ENCODE data around the gene S100A6. TPM values are rescaled to one million over a fixed set of nuclear protein-coding genes. Genes with fewer than 3 reads are reported as not detected.

Gene S100A6
- total RNA-seq, 1 experiment from 2014 or later: 106 TPM

DNA sequence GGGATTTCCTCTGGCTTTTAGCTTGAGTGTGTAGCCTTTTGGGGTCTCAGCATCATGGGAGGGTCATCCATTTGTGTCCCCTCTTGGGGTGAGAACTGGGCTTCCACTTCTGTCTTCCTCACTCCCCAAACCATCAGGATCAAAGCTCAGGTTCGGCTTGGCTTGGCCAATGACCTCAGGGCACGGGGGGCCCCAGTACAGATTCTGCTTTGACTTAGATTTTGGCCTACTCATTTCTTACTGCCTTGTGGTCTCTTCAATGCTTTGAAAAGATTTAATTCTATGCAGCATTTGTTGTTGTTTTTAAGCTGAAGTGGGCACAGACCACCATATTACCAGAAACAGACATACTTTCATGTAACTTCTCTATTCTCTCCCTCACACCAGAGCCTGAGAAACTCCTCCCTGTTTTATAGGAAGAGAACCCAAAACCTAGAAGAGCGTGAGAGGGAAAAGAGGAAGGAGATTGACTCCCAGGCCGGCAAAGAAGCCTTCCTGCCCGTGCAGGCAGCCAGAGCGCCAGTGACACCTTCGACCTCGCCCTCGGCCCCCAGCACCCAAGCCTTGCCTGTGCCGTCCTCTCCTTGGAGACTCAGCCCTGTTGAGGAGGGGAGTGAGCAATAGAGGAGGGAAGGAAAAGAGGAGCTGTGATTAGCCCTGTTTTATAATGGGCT lies 15.2 kb upstream of the S100A6 start:
- BruUV-seq (replicated peaks): no TSS peak

GRCh38 chr1:153550398-153550758 lies 14.6 kb upstream of the S100A6 start:
- intact Hi-C loops (cut with micrococcal nuclease; ENCODE audit: unreplicated experiment): no loop called here
- Histone ChIP-seq H3K9me3 (ENCODE audit: low read depth, low read length, poor library complexity, severe bottlenecking) (no peaks in the 10 kb centered on the region), H3K4me3 (ENCODE audit: low read depth, low read length, poor library complexity, severe bottlenecking) (no peak overlapping the region), H3K27me3 (replicated peaks; ENCODE audit: insufficient read depth, low read depth, low read length, poor library complexity) (no peaks in the 10 kb centered on the region), H3K4me1 (ENCODE audit: insufficient read depth, low read length, poor library complexity, severe bottlenecking) (peaks cover 24% of the 10 kb centered on the region), H3K36me3 (ENCODE audit: insufficient read depth, low read length, poor library complexity, severe bottlenecking) (no peaks in the 10 kb centered on the region), H3K27ac (ENCODE audit: low read depth, low read length, poor library complexity, severe bottlenecking) (no peak overlapping the region)
- ChIA-PET CTCF (interaction anchor here (0.5 to 0.6 kb wide), 2 partner anchors 127 to 196 kb away, joined by 3 to 9 read pairs; no protein-coding TSS in a partner anchor), POLR2A (ENCODE audit: low non-redundant PET) (no interaction called here)
- BruUV-seq (replicated peaks): no TSS peak
- no peak for DNase-seq (ENCODE audit: low spot score)
- TF ChIP-seq, protein P1, sequence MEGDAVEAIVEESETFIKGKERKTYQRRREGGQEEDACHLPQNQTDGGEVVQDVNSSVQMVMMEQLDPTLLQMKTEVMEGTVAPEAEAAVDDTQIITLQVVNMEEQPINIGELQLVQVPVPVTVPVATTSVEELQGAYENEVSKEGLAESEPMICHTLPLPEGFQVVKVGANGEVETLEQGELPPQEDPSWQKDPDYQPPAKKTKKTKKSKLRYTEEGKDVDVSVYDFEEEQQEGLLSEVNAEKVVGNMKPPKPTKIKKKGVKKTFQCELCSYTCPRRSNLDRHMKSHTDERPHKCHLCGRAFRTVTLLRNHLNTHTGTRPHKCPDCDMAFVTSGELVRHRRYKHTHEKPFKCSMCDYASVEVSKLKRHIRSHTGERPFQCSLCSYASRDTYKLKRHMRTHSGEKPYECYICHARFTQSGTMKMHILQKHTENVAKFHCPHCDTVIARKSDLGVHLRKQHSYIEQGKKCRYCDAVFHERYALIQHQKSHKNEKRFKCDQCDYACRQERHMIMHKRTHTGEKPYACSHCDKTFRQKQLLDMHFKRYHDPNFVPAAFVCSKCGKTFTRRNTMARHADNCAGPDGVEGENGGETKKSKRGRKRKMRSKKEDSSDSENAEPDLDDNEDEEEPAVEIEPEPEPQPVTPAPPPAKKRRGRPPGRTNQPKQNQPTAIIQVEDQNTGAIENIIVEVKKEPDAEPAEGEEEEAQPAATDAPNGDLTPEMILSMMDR (conservative IDR thresholded peaks at IDR 0.05; ENCODE audit: low read depth, low read length): no peak
- TF ChIP-seq EZH2 (IDR thresholded peaks at IDR 0.05; ENCODE audit: borderline replicate concordance, low read depth, low read length, poor library complexity, severe bottlenecking): no peak

More for the DNA sequence above, 15.2 kb upstream of the S100A6 start:
- ChIA-PET CTCF (interaction anchor here (0.5 to 0.6 kb wide), 2 partner anchors 126 to 196 kb away, joined by 3 to 9 read pairs; no protein-coding TSS in a partner anchor), POLR2A (ENCODE audit: low non-redundant PET) (no interaction called here)
- Histone ChIP-seq H3K27me3 (replicated peaks; ENCODE audit: insufficient read depth, low read depth, low read length, poor library complexity) (no peaks in the 10 kb centered on the region), H3K27ac (ENCODE audit: low read depth, low read length, poor library complexity, severe bottlenecking) (no peak overlapping the region), H3K9me3 (ENCODE audit: low read depth, low read length, poor library complexity, severe bottlenecking) (no peaks in the 10 kb centered on the region), H3K36me3 (ENCODE audit: insufficient read depth, low read length, poor library complexity, severe bottlenecking) (no peaks in the 10 kb centered on the region), H3K4me1 (ENCODE audit: insufficient read depth, low read length, poor library complexity, severe bottlenecking) (peaks cover 18% of the 10 kb centered on the region), H3K4me3 (ENCODE audit: low read depth, low read length, poor library complexity, severe bottlenecking) (no peak overlapping the region)
- DNase-seq (ENCODE audit: low spot score): no peak
- intact Hi-C loops (cut with micrococcal nuclease; ENCODE audit: unreplicated experiment): no loop called here
- no peak for TF ChIP-seq EZH2 (IDR thresholded peaks at IDR 0.05; ENCODE audit: borderline replicate concordance, low read depth, low read length, poor library complexity, severe bottlenecking)
- TF ChIP-seq, protein P1 (conservative IDR thresholded peaks at IDR 0.05; ENCODE audit: low read depth, low read length): no peak

- CTCF ChIA-PET: no interaction called here
These were observed 14.1 kb upstream of the S100A6 start for GRCh38 chr1:153549741-153550397.

More at GRCh38 chr1:153549741-153550397, 14.1 kb upstream of the S100A6 start:
- no peak for TF ChIP-seq EZH2 (IDR thresholded peaks at IDR 0.05; ENCODE audit: borderline replicate concordance, low read depth, low read length, poor library complexity, severe bottlenecking)
- TF ChIP-seq, protein P1 (conservative IDR thresholded peaks at IDR 0.05; ENCODE audit: low read depth, low read length): no peak
- no peak for DNase-seq (ENCODE audit: low spot score)
- Histone ChIP-seq H3K27me3 (replicated peaks; ENCODE audit: insufficient read depth, low read depth, low read length, poor library complexity) (no peaks in the 10 kb centered on the region), H3K9me3 (ENCODE audit: low read depth, low read length, poor library complexity, severe bottlenecking) (no peaks in the 10 kb centered on the region), H3K4me3 (ENCODE audit: low read depth, low read length, poor library complexity, severe bottlenecking) (no peak overlapping the region), H3K4me1 (ENCODE audit: insufficient read depth, low read length, poor library complexity, severe bottlenecking) (peaks cover 29% of the 10 kb centered on the region), H3K27ac (ENCODE audit: low read depth, low read length, poor library complexity, severe bottlenecking) (no peak overlapping the region), H3K36me3 (ENCODE audit: insufficient read depth, low read length, poor library complexity, severe bottlenecking) (no peaks in the 10 kb centered on the region)
- BruUV-seq (replicated peaks): no TSS peak
- intact Hi-C loops (cut with micrococcal nuclease; ENCODE audit: unreplicated experiment): no loop called here
- POLR2A ChIA-PET (ENCODE audit: low non-redundant PET): no interaction called here
